Measurements from ENCODE around the gene SVIP. TPM values are rescaled to one million over a fixed set of nuclear protein-coding genes. Genes with fewer than 3 reads are reported as not detected.

Gene SVIP
- polyA plus RNA-seq, 1 of the 3 experiments (the other 2 are of a cell fraction) = 6.0 TPM

- no peak overlapping the region for H3K4me3 ChIP-seq (ENCODE audit: low read depth in 2 of 2, low read length in 1 of 2)
- no peak overlapping the region for H2AFZ ChIP-seq (ENCODE audit: low read depth)
- no peak overlapping the region for H3K27ac ChIP-seq (ENCODE audit: low read depth in 2 of 2, low read length in 1 of 2)
- CTCF ChIA-PET = interaction anchor here (7.2 kb wide), 1 partner anchor 11 kb away, joined by 45 read pairs; no protein-coding TSS in a partner anchor
- H3K4me2 ChIP-seq = no peak overlapping the region
- no peaks in the 10 kb centered on the region for H3F3A ChIP-seq (replicated peaks; ENCODE audit: insufficient read depth)
- H3K4me1 ChIP-seq (ENCODE audit: control insufficient read depth in 1 of 2, insufficient read depth in 2 of 2, low read depth in 1 of 2, low read length in 1 of 2) = peaks cover 0 to 13% of the 10 kb centered on the region in 2 experiments; a peak in 2 of 4 replicates
- H3K9me3 ChIP-seq = no peaks in the 10 kb centered on the region
- H3K9ac ChIP-seq = no peak overlapping the region
- H3K79me2 ChIP-seq (ENCODE audit: insufficient read depth) = no peaks in the 10 kb centered on the region
- WGBS (ENCODE audit: low lambda C conversion rate) = 24% methylated on average over 1 of the region's 1 CpG
- DNase-seq = no peak
- H4K20me1 ChIP-seq (ENCODE audit: insufficient read depth) = no peaks in the 10 kb centered on the region
- no peaks in the 10 kb centered on the region for H3K36me3 ChIP-seq (replicated peaks in 1 of 2; ENCODE audit: control insufficient read depth in 1 of 2, insufficient read depth in 2 of 2, low read length in 1 of 2)
- no peaks in the 10 kb centered on the region for H3K9me2 ChIP-seq
- TF ChIP-seq CHD2 (IDR thresholded peaks at IDR 0.05; ENCODE audit: low read length, partially characterized antibody) (no peak), RFX5 (IDR thresholded peaks at IDR 0.05; ENCODE audit: low read length) (no peak), FOXM1 (IDR thresholded peaks at IDR 0.05; ENCODE audit: low read depth) (no peak), NRF1 (IDR thresholded peaks at IDR 0.05; ENCODE audit: low read depth, low read length) (no peak), IRF3 (IDR thresholded peaks at IDR 0.05; ENCODE audit: low read depth, low read length) (no peak), GATA2 (CRISPR knock-in tag; IDR thresholded peaks at IDR 0.05) (no peak), FOSL2 (IDR thresholded peaks at IDR 0.05; ENCODE audit: borderline replicate concordance, low read depth) (no peak), MAX (IDR thresholded peaks at IDR 0.05; ENCODE audit: low read depth) (no peak), YY1 (IDR thresholded peaks at IDR 0.05; ENCODE audit: low read depth) (no peak), SIN3A (IDR thresholded peaks at IDR 0.05; ENCODE audit: borderline replicate concordance, low read depth, low read length) (no peak), USF1 (IDR thresholded peaks at IDR 0.05; ENCODE audit: borderline replicate concordance, low read depth) (no peak), USF2 (IDR thresholded peaks at IDR 0.05; ENCODE audit: borderline replicate concordance, low read depth, low read length) (no peak), REST (IDR thresholded peaks at IDR 0.05; ENCODE audit: low read depth, low read length) (no peak), TCF12 (IDR thresholded peaks at IDR 0.05) (no peak), JUND (IDR thresholded peaks at IDR 0.05) (no peak), ZBTB33 (IDR thresholded peaks at IDR 0.05; ENCODE audit: borderline replicate concordance, low read depth) (no peak)
- POLR2A ChIA-PET = no interaction called here
- no peaks in the 10 kb centered on the region for H3K27me3 ChIP-seq (ENCODE audit: insufficient read depth)
Observed at GRCh38 chr11:22798901-22799300, 30.7 kb downstream of the SVIP start.

All from SK-N-SH (cell line).